Endothelial cell of umbilical vein (primary cell): Measurements from ENCODE around the gene GRID1. TPM values are rescaled to one million over a fixed set of nuclear protein-coding genes. Genes with fewer than 3 reads are reported as not detected.

ENCODE experiments used
- BruUV-seq: library from RNA; stranded (reverse); fragments of 400-500 nt; replicated peaks from 2 replicates; lab custom pipeline; 2021; lab: Mats Ljungman, UMichigan
- CTCF ChIA-PET: fragments of 300-600, 350-600 bp; sonication (Branson Sonifier 250); formaldehyde crosslinking; loops from one replicate; lab custom pipeline; 2021; ENCODE audit warnings: antibody characterized with exemption, inconsistent platforms; lab: Charles Lee
- POLR2A ChIA-PET: fragments of 300-600, 350-600 bp; sonication (Branson Sonifier 250); formaldehyde crosslinking; loops from one replicate; lab custom pipeline; 2021; ENCODE audit warnings: antibody characterized with exemption, inconsistent platforms; lab: Charles Lee
- DNase-seq: peaks from one replicate; pipeline ENCODE4 v3.0.0-alpha.2; 2011; ENCODE audit warnings: low read depth, low spot score
- FAIRE-seq: peaks from 2 replicates; lab custom pipeline; 2011; peaks lifted over from hg19 to GRCh38; lab: Jason Lieb, UNC
- H2AFZ ChIP-seq: 2 replicates; pipeline ENCODE4 v1.6.0; 2012; ENCODE audit warnings: low read depth, low read length, control low read depth, inconsistent platforms
- H3K27ac ChIP-seq: 2 replicates; pipeline ENCODE4 v1.5.1; 2011; ENCODE audit warnings: low read depth, mild to moderate bottlenecking, control low read depth, low read length, moderate library complexity; ENCODE audit not compliant: insufficient read depth
- H3K27me3 ChIP-seq, 2 experiments: 2 replicates each; pipeline versions ENCODE4 v1.6.0 to v1.6.1; 2011; ENCODE audit warnings: low read length in 2 of 2, mixed read lengths in 1 of 2; ENCODE audit not compliant: control insufficient read depth in 2 of 2, insufficient read depth in 2 of 2
- H3K36me3 ChIP-seq, 2 experiments: 2 replicates in 1 of 2; 3 replicates in 1 of 2; pipeline ENCODE4 v1.5.1; 2011; ENCODE audit warnings: low read length in 2 of 2, mild to moderate bottlenecking in 1 of 2, moderate library complexity in 1 of 2; ENCODE audit not compliant: control insufficient read depth in 2 of 2, insufficient read depth in 2 of 2; ENCODE audit errors: extremely low read depth in 1 of 2
- H3K4me1 ChIP-seq: 3 replicates; pipeline ENCODE4 v1.5.1; 2011; ENCODE audit warnings: mild to moderate bottlenecking, low read length; ENCODE audit not compliant: control insufficient read depth, insufficient read depth; ENCODE audit errors: extremely low read depth
- H3K4me2 ChIP-seq: 2 replicates; pipeline ENCODE4 v1.6.1; 2011; ENCODE audit warnings: low read length, control low read depth, mixed read lengths; ENCODE audit not compliant: insufficient read depth
- H3K4me3 ChIP-seq, 3 experiments: fragments of 200-600 bp in 1 of 3; sonication (generic), shearing (Covaris generic) in 1 of 3; replicated peaks in 1 of 3; 2 replicates each; pipeline ENCODE4 v1.5.1; 2011 to 2016; ENCODE audit warnings: control low read depth in 3 of 3, low read length in 3 of 3, mild to moderate bottlenecking in 2 of 3, inconsistent platforms in 1 of 3, low read depth in 1 of 3, moderate library complexity in 1 of 3; ENCODE audit not compliant: insufficient read depth in 1 of 3
- H3K79me2 ChIP-seq: 2 replicates; pipeline ENCODE4 v1.6.0; 2012; ENCODE audit warnings: low read length, inconsistent platforms; ENCODE audit not compliant: control insufficient read depth, insufficient read depth
- H3K9ac ChIP-seq: replicated peaks from 2 replicates; pipeline ENCODE3; 2011; ENCODE audit warnings: low read length, control low read depth; ENCODE audit not compliant: insufficient read depth; ENCODE audit errors: extremely low read depth
- H3K9me1 ChIP-seq: replicated peaks from 3 replicates; pipeline ENCODE4 v1.6.0; 2011; ENCODE audit warnings: mild to moderate bottlenecking, low read length; ENCODE audit not compliant: control insufficient read depth, insufficient read depth; ENCODE audit errors: extremely low read depth
- H3K9me3 ChIP-seq: replicated peaks from 2 replicates; pipeline ENCODE4 v1.5.1; 2012; ENCODE audit warnings: low read length, inconsistent platforms; ENCODE audit not compliant: control insufficient read depth, insufficient read depth
- H4K20me1 ChIP-seq: replicated peaks from 2 replicates; pipeline ENCODE3; 2011; ENCODE audit warnings: mild to moderate bottlenecking, low read length; ENCODE audit not compliant: control insufficient read depth, insufficient read depth; ENCODE audit errors: extremely low read depth
- EZH2 ChIP-seq: IDR thresholded peaks from 2 replicates; pipeline ENCODE4 v1.6.1; 2012; ENCODE audit warnings: borderline replicate concordance, low read depth, mild to moderate bottlenecking, moderate library complexity, low read length, inconsistent platforms; ENCODE audit not compliant: severe bottlenecking
- FOS ChIP-seq: IDR thresholded peaks from 2 replicates; pipeline ENCODE4 v1.6.1; 2011; ENCODE audit warnings: mild to moderate bottlenecking, low read length, moderate library complexity, borderline replicate concordance; ENCODE audit not compliant: insufficient read depth
- GATA2 ChIP-seq: IDR thresholded peaks from 2 replicates; pipeline ENCODE4 v1.7.0; 2011; ENCODE audit warnings: low read depth, mild to moderate bottlenecking, moderate library complexity, mixed read lengths, low read length; ENCODE audit not compliant: insufficient read length, insufficient read depth
- JUN ChIP-seq: IDR thresholded peaks from 2 replicates; pipeline ENCODE4 v1.6.1; 2011; ENCODE audit warnings: borderline replicate concordance, low read depth; ENCODE audit not compliant: insufficient read length, insufficient read depth
- MYC ChIP-seq: IDR thresholded peaks from one replicate; pipeline ENCODE4 v1.6.1; 2011; ENCODE audit warnings: mild to moderate bottlenecking, low read depth, low read length
- POLR2A ChIP-seq: IDR thresholded peaks from 2 replicates; pipeline ENCODE4 v1.6.1; 2012; ENCODE audit warnings: low read depth, mild to moderate bottlenecking, control low read depth, low read length
- POLR2AphosphoS5 ChIP-seq: IDR thresholded peaks from 2 replicates; pipeline ENCODE4 v1.6.1; 2012; ENCODE audit warnings: low read depth, mild to moderate bottlenecking, control low read depth, low read length, moderate library complexity; ENCODE audit not compliant: insufficient read depth
- dilution Hi-C: fragments of 300-500 bp; cut with MboI; formaldehyde crosslinking; loops from one replicate; pipeline ENCODE4 v1.15.0; 2019; ENCODE audit warnings: low sequenced_read_pairs; ENCODE audit not compliant: extremely low pct_ligation_motif_present
- intact Hi-C: fragments of 100-400 bp; cut with micrococcal nuclease; formaldehyde crosslinking; loops from one replicate; pipeline ENCODE4 v1.10.0; 2022
- polyA plus RNA-seq, 4 experiments: library from polyadenylated mRNA; depleted of rRNA in 3 of 4; stranded (reverse) in 3 of 4; unstranded in 1 of 4; fragments of >200 nt; gene quantifications; 2 replicates each; pipeline versions ENCODE4 v1.2.1 to v1.2.3, GENCODE V29; 2011 to 2012; ENCODE audit warnings: missing spikeins in 1 of 4
- total RNA-seq: library from RNA; stranded (reverse); gene quantifications from 2 replicates; pipeline ENCODE4 v1.2.3, GENCODE V29; 2021
- TF ChIP-seq, protein P1 (sequence below): IDR thresholded peaks from 2 replicates; pipeline ENCODE4 v1.6.1; 2011; ENCODE audit not compliant: insufficient read depth, insufficient read length
- TF ChIP-seq, protein P2 (sequence below), 2 donors: IDR thresholded peaks; 1 replicate in 1 of 2; 2 replicates in 1 of 2; pipeline ENCODE4 v1.5.1; 2011; ENCODE audit warnings: low read length in 2 of 2, mild to moderate bottlenecking in 2 of 2, moderate library complexity in 2 of 2, control low read depth in 1 of 2, inconsistent platforms in 1 of 2, low read depth in 1 of 2; ENCODE audit not compliant: insufficient read depth in 1 of 2; ENCODE audit errors: extremely low read depth in 1 of 2

The GRID1 gene
- total and polyA plus RNA-seq, 2 donors (not counting 3 experiments of a cell fraction or from before 2014, with no cell fraction given): not detected

DNA sequence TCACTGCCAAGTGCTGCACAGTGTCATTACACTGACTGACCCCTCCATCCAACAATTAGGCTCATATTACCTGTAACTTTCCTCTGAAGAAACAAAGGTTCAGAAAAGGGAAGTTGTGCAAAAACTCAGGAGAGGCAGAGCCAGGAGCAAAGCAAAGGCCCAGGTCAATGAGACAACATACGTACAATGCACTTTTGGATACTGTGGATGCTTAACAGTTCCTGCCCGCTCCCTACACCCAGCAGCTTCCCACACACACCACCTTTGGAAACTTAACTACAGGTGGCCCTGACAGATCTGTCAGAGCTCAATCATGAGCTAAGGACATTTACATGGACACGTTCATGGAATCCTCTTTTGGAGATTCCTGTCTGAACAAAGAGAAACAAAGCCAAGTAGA lies 515.9 kb downstream of the GRID1 start:
- Histone ChIP-seq H3K27me3 (no peaks in the 10 kb centered on the region), H4K20me1 (no peaks in the 10 kb centered on the region), H2AFZ (no peak overlapping the region), H3K4me1 (no peaks in the 10 kb centered on the region), H3K4me2 (no peak overlapping the region), H3K9ac (no peak overlapping the region), H3K79me2 (no peaks in the 10 kb centered on the region), H3K9me3 (peaks cover 5% of the 10 kb centered on the region), H3K27ac (no peak overlapping the region), H3K9me1 (no peaks in the 10 kb centered on the region), H3K36me3 (no peaks in the 10 kb centered on the region), H3K4me3 (no peak overlapping the region)
- TF ChIP-seq GATA2: no peak
- TF ChIP-seq, protein P1, sequence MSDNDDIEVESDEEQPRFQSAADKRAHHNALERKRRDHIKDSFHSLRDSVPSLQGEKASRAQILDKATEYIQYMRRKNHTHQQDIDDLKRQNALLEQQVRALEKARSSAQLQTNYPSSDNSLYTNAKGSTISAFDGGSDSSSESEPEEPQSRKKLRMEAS: no peak
- no peak for TF ChIP-seq FOS
- TF ChIP-seq JUN: no peak
- TF ChIP-seq MYC: no peak
- no peak for TF ChIP-seq EZH2
- TF ChIP-seq POLR2AphosphoS5: no peak
- TF ChIP-seq, protein P2, sequence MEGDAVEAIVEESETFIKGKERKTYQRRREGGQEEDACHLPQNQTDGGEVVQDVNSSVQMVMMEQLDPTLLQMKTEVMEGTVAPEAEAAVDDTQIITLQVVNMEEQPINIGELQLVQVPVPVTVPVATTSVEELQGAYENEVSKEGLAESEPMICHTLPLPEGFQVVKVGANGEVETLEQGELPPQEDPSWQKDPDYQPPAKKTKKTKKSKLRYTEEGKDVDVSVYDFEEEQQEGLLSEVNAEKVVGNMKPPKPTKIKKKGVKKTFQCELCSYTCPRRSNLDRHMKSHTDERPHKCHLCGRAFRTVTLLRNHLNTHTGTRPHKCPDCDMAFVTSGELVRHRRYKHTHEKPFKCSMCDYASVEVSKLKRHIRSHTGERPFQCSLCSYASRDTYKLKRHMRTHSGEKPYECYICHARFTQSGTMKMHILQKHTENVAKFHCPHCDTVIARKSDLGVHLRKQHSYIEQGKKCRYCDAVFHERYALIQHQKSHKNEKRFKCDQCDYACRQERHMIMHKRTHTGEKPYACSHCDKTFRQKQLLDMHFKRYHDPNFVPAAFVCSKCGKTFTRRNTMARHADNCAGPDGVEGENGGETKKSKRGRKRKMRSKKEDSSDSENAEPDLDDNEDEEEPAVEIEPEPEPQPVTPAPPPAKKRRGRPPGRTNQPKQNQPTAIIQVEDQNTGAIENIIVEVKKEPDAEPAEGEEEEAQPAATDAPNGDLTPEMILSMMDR (IDR thresholded peaks at IDR 0.05; ENCODE audit: extremely low read depth in 1 of 2, insufficient read depth in 1 of 2, low read depth in 1 of 2, low read length in 2 of 2): no peak
- TF ChIP-seq POLR2A: no peak
- intact Hi-C loops: no loop called here
- POLR2A ChIA-PET: no interaction called here
- FAIRE-seq (no peak), DNase-seq (no peak)
- no TSS peak for BruUV-seq
- dilution Hi-C loops: no loop called here
- CTCF ChIA-PET: no interaction called here
